Neutrophil (primary cell): ENCODE measurements around the gene ANKRD44.
A peak's percentile ranks its signal among the peaks of the same experiment; 100 is the strongest.

Experiments used
- H3K27ac ChIP-seq: fragments of 200-600 bp; sonication (generic); 2 replicates; pipeline ENCODE4 v1.5.1; 2016; ENCODE audit warnings: mild to moderate bottlenecking, moderate library complexity
- H3K27me3 ChIP-seq: fragments of 200-600 bp; sonication (generic); 2 replicates; pipeline ENCODE4 v1.6.0; 2016; ENCODE audit warnings: mild to moderate bottlenecking
- H3K36me3 ChIP-seq: fragments of 200-600 bp; sonication (generic); 2 replicates; pipeline ENCODE4 v1.5.1; 2017
- H3K4me1 ChIP-seq, 2 experiments: fragments of 200-600 bp in 1 of 2; sonication (generic) in 1 of 2; 1 replicate in 1 of 2; 2 replicates in 1 of 2; pipeline versions ENCODE4 v1.5.1 to v1.6.1; 2013 to 2016; ENCODE audit warnings: low read depth in 1 of 2, low read length in 1 of 2, mild to moderate bottlenecking in 1 of 2, moderate library complexity in 1 of 2; ENCODE audit not compliant: control insufficient read depth in 1 of 2, insufficient read depth in 1 of 2
- H3K4me3 ChIP-seq, 2 experiments: fragments of 200-600 bp in 1 of 2; sonication (generic) in 1 of 2; 1 replicate in 1 of 2; 2 replicates in 1 of 2; pipeline ENCODE4 v1.5.1; 2013 to 2016; ENCODE audit warnings: low read depth in 1 of 2, low read length in 1 of 2, mild to moderate bottlenecking in 1 of 2, moderate library complexity in 1 of 2
- H3K9me3 ChIP-seq: fragments of 200-600 bp; sonication (generic); 2 replicates; pipeline ENCODE4 v1.5.1; 2016
- CTCF ChIP-seq: fragments of 200-600 bp; sonication (generic); IDR thresholded peaks from 2 replicates; pipeline ENCODE4 v1.5.1; 2016; ENCODE audit warnings: antibody characterized with exemption

Gene ANKRD44

GRCh38 chr2:197170208-197170607, 140.4 kb downstream of the ANKRD44 start:
- H3K36me3 ChIP-seq: peaks cover 4% of the 10 kb centered on the region
- peaks cover 11 to 15% of the 10 kb centered on the region in 2 experiments for H3K4me1 ChIP-seq
- no peaks in the 10 kb centered on the region for H3K9me3 ChIP-seq
- H3K27me3 ChIP-seq: no peaks in the 10 kb centered on the region
- H3K27ac ChIP-seq: peak overlapping the region; percentile 7
- no peak for TF ChIP-seq CTCF
- no peak overlapping the region for H3K4me3 ChIP-seq

- TF ChIP-seq CTCF: peak; percentile 67
- peak overlapping the region; percentile 68 for H3K27ac ChIP-seq
Measured at GRCh38 chr2:197168705-197169104, 141.9 kb downstream of the ANKRD44 start.

GRCh38 chr2:197167608-197168314, 142.8 kb downstream of the ANKRD44 start:
- peaks cover 15 to 19% of the 10 kb centered on the region in 2 experiments for H3K4me1 ChIP-seq
- no peak for TF ChIP-seq CTCF
- H3K27ac ChIP-seq: peak overlapping the region; percentile 68
- no peaks in the 10 kb centered on the region for H3K9me3 ChIP-seq
- no peaks in the 10 kb centered on the region for H3K27me3 ChIP-seq
- no peak overlapping the region for H3K4me3 ChIP-seq
- peaks cover 4% of the 10 kb centered on the region for H3K36me3 ChIP-seq

More at GRCh38 chr2:197168705-197169104, 141.9 kb downstream of the ANKRD44 start:
- Histone ChIP-seq H3K36me3 (peaks cover 4% of the 10 kb centered on the region), H3K27me3 (no peaks in the 10 kb centered on the region), H3K9me3 (no peaks in the 10 kb centered on the region), H3K4me1 (peaks cover 15 to 19% of the 10 kb centered on the region in 2 experiments), H3K4me3 (no peak overlapping the region)

- no peaks in the 10 kb centered on the region for H3K9me3 ChIP-seq
- H3K4me1 ChIP-seq: peaks cover 19 to 22% of the 10 kb centered on the region in 2 experiments
- H3K4me3 ChIP-seq: no peak overlapping the region
- TF ChIP-seq CTCF: no peak
- peaks cover 4% of the 10 kb centered on the region for H3K36me3 ChIP-seq
- H3K27me3 ChIP-seq: no peaks in the 10 kb centered on the region
- no peak overlapping the region for H3K27ac ChIP-seq
Measured at GRCh38 chr2:197165020-197165419, 145.6 kb downstream of the ANKRD44 start.

GRCh38 chr2:197164141-197164754, 146.3 kb downstream of the ANKRD44 start:
- peaks cover 18% of the 10 kb centered on the region in 2 experiments for H3K4me1 ChIP-seq
- H3K27me3 ChIP-seq: no peaks in the 10 kb centered on the region
- no peak overlapping the region for H3K27ac ChIP-seq
- no peaks in the 10 kb centered on the region for H3K9me3 ChIP-seq
- no peak for TF ChIP-seq CTCF
- no peak overlapping the region for H3K4me3 ChIP-seq
- no peaks in the 10 kb centered on the region for H3K36me3 ChIP-seq
